Breast epithelium (tissue), 4 donors: ENCODE results near the gene CPNE6. TPM values are rescaled to one million over a fixed set of nuclear protein-coding genes. Genes with fewer than 3 reads are reported as not detected.

Experiments
- DNase-seq, 2 donors: peaks; one replicate each; pipeline ENCODE4 v3.0.0-alpha.2; 2019; ENCODE audit warnings: low spot score in 2 of 2
- H3K27ac ChIP-seq, 2 donors: fragments of 200-600 bp; sonication (generic) in 1 of 2; one replicate each; pipeline ENCODE4 v1.5.1; 2016 to 2019; ENCODE audit warnings: mild to moderate bottlenecking in 1 of 2
- H3K27me3 ChIP-seq, 2 donors: fragments of 200-600 bp; sonication (generic) in 1 of 2; one replicate each; pipeline versions ENCODE4 v1.5.1 to v1.6.0; 2017 to 2019; ENCODE audit warnings: control low read depth in 1 of 2, mild to moderate bottlenecking in 1 of 2
- H3K36me3 ChIP-seq: fragments of 200-600 bp; one replicate; pipeline ENCODE4 v1.5.1; 2019
- H3K4me1 ChIP-seq, 2 donors: fragments of 200-600 bp; sonication (generic); one replicate each; pipeline ENCODE4 v1.5.1; 2016 to 2019; ENCODE audit warnings: control low read depth in 1 of 2
- H3K4me3 ChIP-seq, 3 donors: fragments of 200-600 bp; sonication (generic); 1 replicate in 2 of 3; 2 replicates in 1 of 3; pipeline ENCODE4 v1.5.1; 2016 to 2019; ENCODE audit warnings: mild to moderate bottlenecking in 3 of 3, moderate library complexity in 2 of 3
- H3K9me3 ChIP-seq, 2 donors: fragments of 200-600 bp; sonication (generic) in 1 of 2; one replicate each; pipeline ENCODE4 v1.5.1; 2016 to 2019; ENCODE audit warnings: control low read depth in 1 of 2
- POLR2A ChIP-seq: fragments of 450-650 bp; IDR thresholded peaks from one replicate; pipeline ENCODE4 v1.6.1; 2016; ENCODE audit warnings: antibody characterized with exemption, mild to moderate bottlenecking, moderate library complexity
- POLR2AphosphoS5 ChIP-seq, 3 donors: sonication (generic); formaldehyde crosslinking; IDR thresholded peaks; one replicate each; pipeline ENCODE4 v1.6.1; 2017; ENCODE audit warnings: antibody characterized with exemption in 3 of 3
- intact Hi-C: fragments of 100-400 bp; cut with DNase I; formaldehyde crosslinking; loops from one replicate; pipeline ENCODE4 v1.15.1; 2023; ENCODE audit warnings: low total_unique reads
- total RNA-seq, 3 donors: library from RNA; depleted of rRNA; stranded (reverse); fragments of >200 nt; gene quantifications; one replicate each; pipeline ENCODE4 v1.1.0, GENCODE V29; 2016
- TF ChIP-seq, protein P1 (sequence below), 3 donors: fragments of 450-650 bp; IDR thresholded peaks; one replicate each; pipeline ENCODE4 v1.5.1; 2016 to 2017; ENCODE audit warnings: antibody characterized with exemption in 3 of 3, mild to moderate bottlenecking in 3 of 3, moderate library complexity in 3 of 3

CPNE6 gene
- total RNA-seq, 3 donors from 2014 or later = not detected

DNA sequence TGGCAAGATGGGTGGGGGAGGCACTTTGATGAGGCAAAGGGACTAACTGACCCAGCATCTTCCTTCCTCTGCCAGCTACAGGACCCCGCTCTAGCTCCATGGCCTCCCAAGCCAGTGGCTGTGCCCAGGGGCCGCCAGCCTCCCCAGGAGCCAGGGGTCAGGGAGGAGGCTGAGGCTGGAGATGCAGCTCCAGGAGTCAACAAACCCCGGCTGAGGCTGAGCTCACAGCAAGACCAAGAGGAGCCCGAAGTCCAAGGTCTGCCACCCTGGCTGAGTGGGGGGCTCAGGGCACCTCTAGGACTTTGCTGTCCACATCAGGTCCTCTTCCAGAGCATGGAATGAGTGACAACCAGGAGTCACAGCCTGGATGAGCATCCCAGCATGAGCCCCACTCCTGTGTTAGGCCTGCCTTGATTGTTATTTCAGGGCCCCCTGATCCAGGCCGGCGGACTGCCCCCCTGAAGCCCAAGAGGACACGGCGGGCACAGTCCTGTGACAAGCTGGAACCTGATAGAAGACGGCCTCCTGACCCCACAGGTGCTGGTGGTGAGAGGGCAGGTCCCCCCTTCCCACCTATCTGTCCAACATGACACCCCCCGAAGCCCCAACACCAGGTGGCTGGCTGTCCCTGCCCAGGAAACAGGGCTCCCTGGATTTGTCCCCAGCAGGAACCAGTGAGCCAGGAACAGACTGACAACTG is 2.5 kb upstream of the CPNE6 start:
- no peaks in the 10 kb centered on the region for H3K9me3 ChIP-seq
- H3K27ac ChIP-seq = no peak overlapping the region
- TF ChIP-seq POLR2A (no peak), POLR2AphosphoS5 (IDR thresholded peaks at IDR 0.05) (no peak)
- TF ChIP-seq, protein P1, sequence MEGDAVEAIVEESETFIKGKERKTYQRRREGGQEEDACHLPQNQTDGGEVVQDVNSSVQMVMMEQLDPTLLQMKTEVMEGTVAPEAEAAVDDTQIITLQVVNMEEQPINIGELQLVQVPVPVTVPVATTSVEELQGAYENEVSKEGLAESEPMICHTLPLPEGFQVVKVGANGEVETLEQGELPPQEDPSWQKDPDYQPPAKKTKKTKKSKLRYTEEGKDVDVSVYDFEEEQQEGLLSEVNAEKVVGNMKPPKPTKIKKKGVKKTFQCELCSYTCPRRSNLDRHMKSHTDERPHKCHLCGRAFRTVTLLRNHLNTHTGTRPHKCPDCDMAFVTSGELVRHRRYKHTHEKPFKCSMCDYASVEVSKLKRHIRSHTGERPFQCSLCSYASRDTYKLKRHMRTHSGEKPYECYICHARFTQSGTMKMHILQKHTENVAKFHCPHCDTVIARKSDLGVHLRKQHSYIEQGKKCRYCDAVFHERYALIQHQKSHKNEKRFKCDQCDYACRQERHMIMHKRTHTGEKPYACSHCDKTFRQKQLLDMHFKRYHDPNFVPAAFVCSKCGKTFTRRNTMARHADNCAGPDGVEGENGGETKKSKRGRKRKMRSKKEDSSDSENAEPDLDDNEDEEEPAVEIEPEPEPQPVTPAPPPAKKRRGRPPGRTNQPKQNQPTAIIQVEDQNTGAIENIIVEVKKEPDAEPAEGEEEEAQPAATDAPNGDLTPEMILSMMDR (IDR thresholded peaks at IDR 0.05) = no peak
- no peaks in the 10 kb centered on the region for H3K4me1 ChIP-seq
- intact Hi-C loops = no loop called here
- no peaks in the 10 kb centered on the region for H3K36me3 ChIP-seq
- no peak overlapping the region for H3K4me3 ChIP-seq
- no peak for DNase-seq
- H3K27me3 ChIP-seq = peaks cover 0 to 6% of the 10 kb centered on the region in 2 donors

DNA sequence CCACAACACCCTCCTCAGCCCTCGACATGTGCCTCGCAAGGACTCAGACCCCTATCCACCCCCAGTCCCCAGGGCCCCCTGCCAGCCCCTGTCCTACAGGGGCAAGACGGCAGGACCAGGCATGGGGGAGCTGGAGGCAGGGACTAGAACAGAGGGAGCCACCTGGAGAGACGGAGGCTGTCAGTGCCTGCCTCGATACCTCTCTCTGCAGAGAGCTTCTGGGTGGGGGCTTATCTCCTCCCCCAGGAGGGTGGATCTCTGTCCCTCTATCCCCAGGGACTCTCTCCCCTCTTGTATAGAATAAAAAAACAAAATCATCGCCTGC is 2.0 kb upstream of the CPNE6 start:
- H3K36me3 ChIP-seq = no peaks in the 10 kb centered on the region
- TF ChIP-seq POLR2A (no peak), POLR2AphosphoS5 (IDR thresholded peaks at IDR 0.05) (no peak)
- TF ChIP-seq, protein P1 (IDR thresholded peaks at IDR 0.05) = no peak
- H3K27ac ChIP-seq = no peak overlapping the region
- DNase-seq = no peak
- H3K4me1 ChIP-seq = no peaks in the 10 kb centered on the region
- H3K9me3 ChIP-seq = no peaks in the 10 kb centered on the region
- intact Hi-C loops = no loop called here
- H3K27me3 ChIP-seq = peaks cover 0 to 6% of the 10 kb centered on the region in 2 donors
- H3K4me3 ChIP-seq = no peak overlapping the region

DNA sequence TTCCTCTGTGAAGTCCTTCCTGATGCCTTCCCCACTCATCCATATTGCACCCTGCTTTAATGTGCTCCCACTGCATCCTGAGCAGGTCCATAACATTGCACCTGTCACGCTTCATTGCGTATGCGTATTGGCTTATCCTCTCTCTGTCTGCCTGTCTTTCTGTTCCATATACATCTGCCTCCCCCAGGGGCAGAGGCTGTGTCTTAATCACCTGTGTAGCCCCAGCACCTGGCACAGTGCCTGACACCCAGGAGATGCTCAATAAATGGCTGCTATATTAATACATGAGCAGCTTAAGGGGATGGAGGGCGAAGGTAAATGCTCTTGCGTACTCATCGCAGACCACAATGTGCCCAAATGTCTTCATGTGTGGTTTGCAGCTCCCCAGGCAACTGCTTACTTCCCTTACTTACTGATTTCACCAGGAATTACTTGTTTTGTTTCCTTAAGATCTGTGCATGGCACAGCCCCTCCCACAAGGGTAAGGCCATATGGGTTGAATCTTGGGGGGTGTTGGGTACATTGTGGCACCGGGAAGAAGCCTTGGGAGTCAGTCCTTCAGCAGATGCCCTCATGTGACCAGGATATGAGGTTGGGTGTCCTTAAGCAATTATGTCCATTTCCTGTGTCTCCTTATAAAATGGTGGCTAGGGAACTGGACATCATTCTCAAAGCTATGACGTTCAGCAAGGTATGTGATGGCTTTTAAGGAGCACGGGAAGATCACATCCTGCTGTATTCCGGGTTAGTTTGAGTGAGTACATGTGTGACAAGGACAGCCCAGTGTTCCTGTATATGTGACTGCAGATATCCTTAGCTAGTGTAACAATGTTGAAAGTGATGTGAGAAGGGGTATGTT is 848 bp upstream of the CPNE6 start:
- TF ChIP-seq POLR2A = no peak
- TF ChIP-seq POLR2AphosphoS5 (IDR thresholded peaks at IDR 0.05) = no peak
- TF ChIP-seq, protein P1 (IDR thresholded peaks at IDR 0.05) = no peak
- H3K36me3 ChIP-seq = no peaks in the 10 kb centered on the region
- no peak overlapping the region for H3K27ac ChIP-seq
- H3K4me1 ChIP-seq = no peaks in the 10 kb centered on the region
- intact Hi-C loops = loop anchor here (10.0 kb wide), 1 partner anchor 1586 kb away; no protein-coding TSS in a partner anchor
- H3K9me3 ChIP-seq = no peaks in the 10 kb centered on the region
- H3K4me3 ChIP-seq = no peak overlapping the region
- no peak for DNase-seq
- H3K27me3 ChIP-seq = peaks cover 0 to 6% of the 10 kb centered on the region in 2 donors

DNA sequence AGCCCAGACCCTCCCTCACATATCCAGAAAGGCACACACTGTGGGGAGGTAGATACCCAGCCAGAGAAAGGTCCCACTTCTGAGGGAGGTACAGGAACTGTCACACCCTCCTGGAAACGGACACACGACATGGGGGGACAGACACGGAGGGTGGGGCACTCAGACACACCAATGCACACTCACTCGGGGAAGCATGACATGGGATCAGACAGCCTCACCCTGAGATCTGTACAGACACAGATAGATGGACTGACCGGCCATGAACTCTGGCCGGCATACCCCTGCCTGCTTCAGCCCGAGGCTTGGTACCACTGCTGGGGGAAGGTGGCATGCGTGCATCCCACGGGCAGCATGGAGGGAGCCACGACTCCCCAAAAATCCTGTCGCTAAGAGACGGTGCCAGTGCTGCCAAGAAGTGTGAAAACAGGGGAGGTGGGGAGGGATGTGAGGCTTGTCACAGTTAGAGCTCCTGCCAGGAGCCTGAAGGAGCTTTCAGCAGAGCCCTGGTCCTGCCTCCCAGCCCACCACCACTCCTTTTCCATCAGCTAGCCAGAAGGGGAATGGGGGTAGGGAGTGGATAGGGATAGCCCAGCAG is 571 bp downstream of the CPNE6 start:
- intact Hi-C loops = loop anchor here (10.0 kb wide), 1 partner anchor 1587 kb away; no protein-coding TSS in a partner anchor
- no peak for DNase-seq
- Histone ChIP-seq H3K27ac (no peak overlapping the region), H3K36me3 (no peaks in the 10 kb centered on the region), H3K27me3 (peaks cover 0 to 6% of the 10 kb centered on the region in 2 donors), H3K4me1 (no peaks in the 10 kb centered on the region), H3K4me3 (no peak overlapping the region), H3K9me3 (no peaks in the 10 kb centered on the region)
- TF ChIP-seq POLR2AphosphoS5 (IDR thresholded peaks at IDR 0.05) = no peak
- TF ChIP-seq POLR2A = no peak
- TF ChIP-seq, protein P1 (IDR thresholded peaks at IDR 0.05) = no peak

DNA sequence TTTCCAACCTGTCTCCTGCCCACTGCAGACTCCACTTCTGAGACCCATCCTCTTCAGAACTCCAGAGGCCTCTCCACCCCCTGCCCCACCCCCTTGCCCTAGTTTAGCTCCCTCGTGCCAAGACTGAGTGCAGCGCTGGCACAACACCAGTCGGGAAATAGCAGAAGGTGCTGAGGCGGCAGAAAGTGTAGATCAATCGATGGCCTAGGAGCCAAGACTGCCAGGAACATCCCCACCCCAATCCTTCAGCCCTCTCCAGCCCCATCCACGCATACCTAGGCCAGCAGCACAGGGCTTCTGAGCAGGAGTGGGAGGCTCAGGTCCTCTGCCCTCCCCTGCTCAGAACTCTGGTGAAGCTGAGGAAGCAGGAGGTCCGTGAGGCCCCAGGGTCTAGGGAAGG is 1.1 kb downstream of the CPNE6 start:
- no peak overlapping the region for H3K4me3 ChIP-seq
- H3K4me1 ChIP-seq = no peaks in the 10 kb centered on the region
- TF ChIP-seq POLR2AphosphoS5 (IDR thresholded peaks at IDR 0.05) = no peak
- TF ChIP-seq, protein P1 (IDR thresholded peaks at IDR 0.05) = no peak
- TF ChIP-seq POLR2A = no peak
- no peak for DNase-seq
- H3K9me3 ChIP-seq = no peaks in the 10 kb centered on the region
- H3K27me3 ChIP-seq = peaks cover 0 to 6% of the 10 kb centered on the region in 2 donors
- no peaks in the 10 kb centered on the region for H3K36me3 ChIP-seq
- no peak overlapping the region for H3K27ac ChIP-seq
- intact Hi-C loops = loop anchor here (10.0 kb wide), 1 partner anchor 1588 kb away; no protein-coding TSS in a partner anchor
